H1 (cell line): ENCODE data around the gene MAPT. TPM values are rescaled to one million over a fixed set of nuclear protein-coding genes. Genes with fewer than 3 reads are reported as not detected.

Experiments used
- CHD7 ChIP-seq: fragments of 300-600 bp; sonication (generic); IDR thresholded peaks from 2 replicates; pipeline ENCODE4 v1.7.1; 2012; ENCODE audit warnings: low read length, moderate library complexity, mild to moderate bottlenecking, inconsistent platforms; ENCODE audit not compliant: insufficient replicate concordance
- CREB1 ChIP-seq: IDR thresholded peaks from 2 replicates; pipeline ENCODE4 v1.6.1; 2012; ENCODE audit warnings: inconsistent platforms
- CTBP2 ChIP-seq: IDR thresholded peaks from 2 replicates; pipeline ENCODE4 v1.7.0; 2011; ENCODE audit warnings: borderline replicate concordance, mild to moderate bottlenecking, moderate library complexity, mixed read lengths, low read length; ENCODE audit not compliant: insufficient read depth, insufficient read length
- EP300 ChIP-seq, 2 experiments: IDR thresholded peaks; 1 replicate in 1 of 2; 2 replicates in 1 of 2; pipeline ENCODE4 v1.6.1; 2011 to 2012; ENCODE audit warnings: low read depth in 2 of 2, low read length in 2 of 2, mild to moderate bottlenecking in 2 of 2, borderline replicate concordance in 1 of 2, inconsistent platforms in 1 of 2, moderate library complexity in 1 of 2
- NRF1 ChIP-seq: IDR thresholded peaks from 2 replicates; pipeline ENCODE4 v1.6.1; 2011; ENCODE audit warnings: mild to moderate bottlenecking, low read depth, low read length, improper control_type of control experiment
- RFX5 ChIP-seq: IDR thresholded peaks from 2 replicates; pipeline ENCODE4 v1.6.1; 2011; ENCODE audit warnings: low read depth, low read length, improper control_type of control experiment, borderline replicate concordance
- RNF2 ChIP-seq: fragments of 200-900, 300-1000 bp; sonication (generic); IDR thresholded peaks from 2 replicates; pipeline ENCODE4 v1.7.1; 2016; ENCODE audit warnings: borderline replicate concordance, low read depth, mild to moderate bottlenecking, antibody characterized with exemption, low read length; ENCODE audit not compliant: poor library complexity, severe bottlenecking; ENCODE audit errors: missing control alignments
- SP4 ChIP-seq: IDR thresholded peaks from 2 replicates; pipeline ENCODE4 v1.6.1; 2012; ENCODE audit warnings: low read length, inconsistent platforms
- SUZ12 ChIP-seq: fragments of 200-600 bp; sonication (generic); IDR thresholded peaks from 2 replicates; pipeline ENCODE4 v1.6.1; 2012; ENCODE audit warnings: mild to moderate bottlenecking, inconsistent platforms, low read length, moderate library complexity, mixed read lengths
- polyA plus RNA-seq, 7 experiments: library from polyadenylated mRNA; depleted of rRNA in 3 of 7; stranded (reverse) in 5 of 7; unstranded in 2 of 7; fragments of >200 nt in 5 of 7; fragments of 200-250 nt in 2 of 7; gene quantifications; 1 replicate in 5 of 7; 2 replicates in 1 of 7; 4 replicates in 1 of 7; pipeline versions ENCODE4 v1.2.1 to v1.2.3, GENCODE V29; 2011 to 2013; ENCODE audit warnings: missing spikeins in 2 of 7, mixed read lengths in 2 of 7
- total RNA-seq: library from RNA; stranded (reverse); fragmentation: NEBNext Ultra II Directional; extraction: Animal tissue kit (Norgen Biotek cat#: 25700); gene quantifications from 2 replicates; pipeline ENCODE4 v1.2.1, GENCODE V29; 2021

MAPT gene
- total and polyA plus RNA-seq, 2 of the 8 experiments (the other 6 are each of a cell fraction or from before 2014, with no cell fraction given) = 0.54 to 1.7 TPM

GRCh38 chr17:45958994-45959665, 64.8 kb downstream of the MAPT start (continued):
- no peak for TF ChIP-seq CHD7
- TF ChIP-seq EP300 (IDR thresholded peaks at IDR 0.05; ENCODE audit: borderline replicate concordance in 1 of 2, low read depth in 2 of 2, low read length in 2 of 2) = no peak
- TF ChIP-seq RNF2 = no peak
- TF ChIP-seq SUZ12 = no peak
- no peak for TF ChIP-seq CTBP2
- no peak for TF ChIP-seq NRF1
- TF ChIP-seq RFX5 = no peak
- TF ChIP-seq SP4 = no peak
- no peak for TF ChIP-seq CREB1
- TF ChIP-seq, all 59 proteins: peak for 0
